Esophagus muscularis mucosa (tissue), 3 donors: ENCODE measurements around the gene PRMT7.

Experiments
- CTCF ChIP-seq, 3 experiments: fragments of 200-600 bp in 2 of 3; fragments of 450-650 bp in 1 of 3; sonication (generic) in 2 of 3; IDR thresholded peaks; one replicate each; pipeline ENCODE4 v1.5.1; 2017 to 2019; ENCODE audit warnings: antibody characterized with exemption in 3 of 3, mild to moderate bottlenecking in 2 of 3, moderate library complexity in 1 of 3
- POLR2A ChIP-seq: fragments of 450-650 bp; IDR thresholded peaks from one replicate; pipeline ENCODE4 v1.6.1; 2017; ENCODE audit warnings: antibody characterized with exemption, moderate library complexity, mild to moderate bottlenecking, low read depth
- POLR2AphosphoS5 ChIP-seq, 2 donors: sonication (generic); formaldehyde crosslinking; IDR thresholded peaks; one replicate each; pipeline ENCODE4 v1.6.1; 2017; ENCODE audit warnings: antibody characterized with exemption in 2 of 2

GRCh38 chr16:68285683-68286082 is 25.1 kb upstream of the PRMT7 start:
- TF ChIP-seq CTCF (IDR thresholded peaks at IDR 0.05) (no peak), POLR2A (no peak), POLR2AphosphoS5 (IDR thresholded peaks at IDR 0.05) (no peak)
